GM18511 (cell line): ENCODE data around the gene JMJD7.

Experiments
- ATAC-seq: cut with Tn5 transposase; IDR thresholded peaks from one replicate; pipeline ENCODE4 v1.9.1; 2021; ENCODE audit warnings: mild to moderate bottlenecking, moderate library complexity; ENCODE audit not compliant: unreplicated experiment

JMJD7 gene

GRCh38 chr15:41861736-41862356, 34.0 kb downstream of the JMJD7 start:
- ATAC-seq = no peak

DNA sequence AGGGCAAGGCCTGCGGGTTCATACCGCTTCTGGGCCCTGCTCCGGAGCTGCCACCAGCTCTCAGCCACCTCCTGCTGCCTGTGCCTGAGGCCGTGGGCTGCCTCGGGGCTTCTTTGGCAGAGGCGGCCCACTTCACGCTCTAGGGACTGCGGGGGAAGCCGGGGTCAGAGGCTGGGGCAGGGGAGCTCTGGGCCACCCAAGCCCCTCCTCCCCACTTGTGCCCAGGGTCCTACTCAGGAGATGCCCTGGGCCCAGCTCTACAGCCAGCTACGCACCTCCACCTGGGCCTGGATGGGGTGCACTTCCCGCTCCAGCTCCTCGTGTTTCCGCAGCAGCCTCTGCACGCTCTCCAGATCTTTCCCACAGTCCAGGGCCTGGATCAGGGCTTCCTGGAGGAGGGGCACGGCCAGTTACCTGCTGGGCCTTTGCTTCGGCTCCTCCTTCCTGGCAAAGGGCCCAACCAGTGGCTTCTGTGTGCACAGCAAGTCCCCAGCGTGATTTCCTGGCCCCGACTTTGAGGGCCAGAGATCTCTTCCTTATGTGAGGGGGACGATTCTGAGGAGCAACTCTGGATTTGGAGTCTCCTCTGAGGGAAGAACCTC, 34.7 kb downstream of the JMJD7 start:
- ATAC-seq = no peak

DNA sequence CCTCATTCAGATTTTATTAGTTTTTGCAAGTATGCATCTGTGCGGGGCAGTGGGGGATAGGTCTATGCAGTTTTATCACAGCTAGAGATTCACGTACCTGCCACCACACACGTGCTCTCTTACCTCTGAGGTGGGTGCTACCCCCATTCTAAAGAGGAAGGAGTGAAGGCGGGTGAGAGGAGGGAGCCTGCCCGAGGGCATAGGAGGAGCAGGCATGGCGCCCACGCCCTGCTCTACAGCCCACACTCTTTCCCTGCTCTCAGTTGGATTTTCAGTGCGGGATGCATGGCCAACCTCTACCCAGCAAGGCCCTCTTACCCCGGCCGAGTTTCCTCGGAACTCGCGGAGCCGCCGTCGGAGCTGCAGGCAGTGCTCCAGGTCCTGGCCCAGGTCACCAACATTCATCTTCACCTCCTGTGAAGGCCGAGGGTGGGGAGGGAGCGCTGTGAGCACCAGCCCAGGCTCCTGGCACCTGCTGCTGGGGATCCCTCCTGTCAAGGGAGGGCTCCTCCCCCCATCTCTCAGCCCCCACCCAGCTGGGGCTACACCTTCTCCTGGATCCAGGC, 37.7 kb downstream of the JMJD7 start:
- ATAC-seq = no peak

- no peak for ATAC-seq
These were observed 38.4 kb downstream of the JMJD7 start for GRCh38 chr15:41866263-41866703.

- no peak for ATAC-seq
These were observed 39.1 kb downstream of the JMJD7 start for GRCh38 chr15:41866872-41867579.

GRCh38 chr15:41868321-41868720, 40.4 kb downstream of the JMJD7 start:
- no peak for ATAC-seq

DNA sequence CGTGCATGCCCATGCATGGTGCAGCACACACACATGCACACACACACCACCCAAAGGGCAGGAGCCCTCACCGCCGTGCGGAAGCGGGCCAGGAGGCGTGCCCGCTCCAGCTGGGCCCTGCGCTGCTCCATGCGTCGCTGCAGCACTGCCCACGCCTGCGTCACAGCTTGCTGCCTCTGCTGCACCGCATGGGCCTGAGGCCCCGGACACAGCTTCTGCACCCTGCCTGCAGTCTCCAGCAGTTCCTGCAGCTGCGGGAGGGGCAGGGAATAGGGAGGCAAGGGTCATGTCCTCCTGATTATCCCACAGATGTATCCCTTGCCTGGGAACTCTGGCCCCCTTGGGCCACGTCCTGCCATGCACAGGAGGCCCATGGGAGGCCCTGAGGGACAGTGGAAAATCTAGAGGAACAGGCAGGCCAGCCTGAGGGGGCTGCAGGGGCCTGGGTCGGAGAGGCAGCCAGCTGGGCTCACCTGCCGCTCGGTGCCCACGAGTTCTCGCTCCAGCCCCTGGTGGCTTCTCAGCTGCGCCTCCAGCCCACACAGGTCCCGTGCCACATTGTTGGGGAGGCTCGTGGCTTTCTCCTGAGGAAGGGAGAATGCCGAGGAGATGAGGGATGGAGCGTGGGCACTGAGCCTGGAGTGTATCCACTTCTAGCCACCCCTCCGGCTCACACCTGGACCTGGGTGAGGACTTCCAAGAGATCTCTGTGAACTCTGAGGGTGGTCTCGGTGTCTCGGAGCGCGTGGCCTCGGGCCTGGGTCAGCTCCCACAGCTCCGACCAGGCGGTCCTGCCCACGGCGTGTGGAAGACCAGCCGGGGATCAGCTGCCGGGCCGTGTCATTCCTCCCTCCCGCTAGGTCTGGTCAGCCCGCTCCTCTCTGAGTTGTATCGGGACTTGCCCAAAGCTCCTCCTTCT, 42.1 kb downstream of the JMJD7 start:
- no peak for ATAC-seq

DNA sequence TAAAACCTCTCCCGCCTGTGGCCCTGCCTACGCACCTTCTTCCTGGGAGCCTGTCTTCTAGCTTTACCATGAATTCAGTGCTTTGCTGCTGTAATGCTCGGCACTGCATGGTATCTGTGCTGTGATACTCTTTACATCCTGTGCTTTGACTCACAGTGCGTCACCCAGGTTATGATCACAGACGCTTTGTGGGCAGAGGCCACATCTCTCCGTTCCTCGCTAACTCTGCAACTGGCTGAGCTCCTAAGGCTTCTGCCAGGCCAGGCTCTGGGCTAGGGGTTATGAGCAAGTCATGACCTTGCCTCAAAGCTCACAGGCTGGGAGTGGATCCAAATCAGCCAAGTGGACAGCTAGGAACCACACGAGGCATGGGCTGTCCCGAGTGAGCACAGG, 42.8 kb downstream of the JMJD7 start:
- ATAC-seq = no peak

- ATAC-seq = no peak
These were observed 43.4 kb downstream of the JMJD7 start for GRCh38 chr15:41871175-41871905.

DNA sequence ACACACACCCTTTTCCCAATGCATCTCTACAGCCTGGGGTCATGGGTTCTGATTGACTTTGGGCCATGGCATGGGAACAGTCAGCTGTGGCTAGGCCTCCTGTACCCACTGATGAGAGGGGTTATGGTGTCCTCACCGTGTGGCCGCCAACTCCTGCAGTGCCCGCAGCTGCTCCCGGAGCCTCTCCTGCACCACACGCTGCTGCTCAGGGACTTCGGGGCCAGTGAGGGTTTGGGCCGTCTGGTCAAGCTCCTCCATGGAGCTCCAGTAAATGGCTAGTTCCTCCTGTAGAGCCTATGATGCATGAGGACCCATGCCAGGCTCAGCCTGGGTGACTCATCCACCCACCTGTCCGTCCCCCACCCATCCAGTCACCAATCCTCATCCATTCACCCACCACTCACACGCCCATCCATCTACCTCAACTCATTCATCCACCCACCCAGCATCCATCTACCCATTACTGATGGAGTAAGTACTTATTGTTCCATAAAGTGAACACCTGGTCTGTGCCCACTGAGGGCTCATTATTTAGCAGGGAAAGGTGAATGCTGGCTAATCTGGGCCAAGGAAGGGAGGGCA, 44.4 kb downstream of the JMJD7 start:
- no peak for ATAC-seq

GRCh38 chr15:41873711-41874110, 45.8 kb downstream of the JMJD7 start:
- no peak for ATAC-seq

- ATAC-seq = no peak
These were observed 46.8 kb downstream of the JMJD7 start for GRCh38 chr15:41874736-41875135.

DNA sequence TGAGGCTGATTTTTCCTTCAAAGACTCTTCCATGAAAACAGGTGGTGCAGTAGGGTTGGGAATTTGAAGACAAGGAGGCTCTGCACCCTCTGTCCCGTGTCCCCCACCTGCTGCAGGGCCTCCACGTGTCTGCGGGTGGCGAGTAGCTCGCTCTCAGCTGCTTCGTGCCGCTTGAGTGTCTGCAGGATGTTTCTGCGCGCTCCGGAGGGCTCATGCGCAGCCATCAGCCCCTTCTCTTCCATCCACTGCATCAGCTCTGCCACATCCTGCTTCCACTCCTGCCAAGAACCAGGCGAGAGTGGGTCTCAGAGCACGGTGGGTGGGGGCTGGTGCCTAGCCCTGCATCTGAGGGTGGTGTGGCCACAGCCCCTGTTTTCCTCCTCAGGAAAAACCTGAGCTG, 48.1 kb downstream of the JMJD7 start:
- ATAC-seq = no peak

- no peak for ATAC-seq
These were observed 48.8 kb downstream of the JMJD7 start for GRCh38 chr15:41876689-41877088.

DNA sequence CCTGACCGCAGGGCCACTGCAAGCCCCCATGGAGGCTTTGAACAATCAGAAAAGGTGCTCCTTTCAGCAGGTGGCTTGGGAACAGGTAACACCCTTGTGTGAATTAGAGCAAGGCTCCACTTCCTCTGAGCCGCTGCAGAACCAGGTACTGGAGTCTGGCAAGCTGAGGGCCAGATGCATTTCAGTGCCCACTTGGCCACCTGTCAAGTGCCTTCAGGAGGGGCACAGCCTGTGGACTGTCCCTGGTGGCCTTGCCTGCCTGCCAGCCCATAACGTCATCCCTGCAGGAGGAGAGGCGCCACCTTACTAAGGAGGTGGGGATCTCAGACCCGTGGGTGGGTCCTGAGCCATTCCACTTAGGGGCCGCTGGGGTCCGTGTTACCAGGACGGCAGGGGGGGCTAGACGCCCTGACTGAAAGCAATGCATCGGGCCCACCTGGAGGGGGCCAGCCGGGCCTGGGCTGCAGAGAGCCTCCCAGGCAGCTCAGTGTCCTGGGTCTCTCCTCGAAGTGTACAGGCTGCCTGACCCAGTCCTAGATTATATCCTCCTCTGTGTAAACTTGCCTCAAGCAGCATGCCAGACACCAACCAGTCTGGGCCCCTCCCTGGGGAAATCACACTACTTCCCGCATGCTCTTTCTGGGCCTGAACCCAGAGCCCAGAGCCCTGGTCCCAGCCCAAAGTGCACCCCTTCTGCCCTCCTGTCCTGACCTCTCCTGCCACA, 49.9 kb downstream of the JMJD7 start:
- no peak for ATAC-seq

DNA sequence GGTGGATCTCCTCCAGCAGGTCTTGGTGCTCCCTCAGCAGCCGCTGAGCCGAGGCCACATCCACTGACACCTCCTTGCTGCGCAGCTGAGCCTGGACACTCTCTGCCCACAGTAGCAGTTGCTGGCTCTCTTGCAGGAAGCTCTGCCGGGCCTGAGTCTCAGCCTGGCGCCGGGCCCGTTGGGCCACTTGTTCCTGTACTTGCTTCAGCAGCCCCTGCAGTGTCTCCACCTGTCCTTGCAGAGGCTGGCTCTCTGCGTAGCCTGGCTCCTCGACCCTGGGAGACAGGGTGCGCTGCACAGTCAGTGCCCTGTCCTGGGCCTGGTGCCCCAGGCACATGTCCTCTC, 50.4 kb downstream of the JMJD7 start:
- ATAC-seq = no peak

- no peak for ATAC-seq
These were observed 51.5 kb downstream of the JMJD7 start for GRCh38 chr15:41879321-41879845.

DNA sequence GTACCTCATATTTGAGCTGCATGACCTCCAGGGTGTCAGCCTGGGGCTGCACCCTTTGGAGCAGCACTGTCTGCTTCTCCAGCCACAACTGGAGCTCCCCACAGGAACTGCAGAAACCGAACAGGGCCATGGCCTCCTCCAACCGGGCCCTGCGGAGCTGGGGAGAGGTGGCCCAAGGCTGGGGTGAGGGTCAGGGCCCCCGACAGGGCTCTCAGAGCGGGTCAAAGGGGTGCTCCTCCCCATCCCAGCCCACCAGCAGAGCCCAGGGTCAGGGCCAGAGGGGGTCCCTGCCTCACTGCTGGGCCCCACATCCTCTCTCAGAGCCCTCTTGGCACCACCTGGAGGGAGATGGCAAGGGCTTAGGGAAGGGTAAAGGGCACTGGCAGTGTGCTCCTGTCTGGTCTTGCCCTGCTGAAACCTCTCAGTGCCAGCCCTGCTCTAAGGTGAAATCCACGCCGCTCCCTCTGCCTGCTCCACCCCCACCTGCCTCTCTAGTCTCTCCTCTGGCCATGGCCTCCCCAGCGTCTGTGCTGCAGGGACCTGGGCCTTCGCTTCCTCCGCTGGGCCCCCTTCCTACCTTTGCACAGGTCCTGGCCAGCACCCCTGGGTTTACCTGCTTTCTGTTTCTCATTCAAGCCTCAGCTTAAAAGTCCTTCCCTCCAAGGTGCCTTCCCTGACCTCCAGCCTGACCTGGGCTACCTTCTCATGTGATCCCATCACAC, 52.4 kb downstream of the JMJD7 start:
- ATAC-seq = no peak
